Measurements from ENCODE around the gene VAV2.
"Not testable (repeated sequence)": the region's sequence is repeated elsewhere in the genome, so short reads cannot be mapped to it uniquely, and the experiment has no call there.

The VAV2 gene

GRCh38 chr9:133771486-133772482 is 220.3 kb downstream of the VAV2 start:
- FAIRE-seq, result no peak
- no peak for DNase-seq (ENCODE audit: extremely low spot score, insufficient read length, low read depth)

GRCh38 chr9:133770076-133770777 is 221.9 kb downstream of the VAV2 start:
- no peak for FAIRE-seq
- DNase-seq (ENCODE audit: extremely low spot score, insufficient read length, low read depth), result no peak

- no peak for DNase-seq (ENCODE audit: extremely low spot score, insufficient read length, low read depth)
- FAIRE-seq, result no peak
Observed at GRCh38 chr9:133769511-133770075, 222.5 kb downstream of the VAV2 start.

- FAIRE-seq (no peak), DNase-seq (ENCODE audit: extremely low spot score, insufficient read length, low read depth) (no peak)
Observed at GRCh38 chr9:133768859-133769510, 223.1 kb downstream of the VAV2 start.

- FAIRE-seq (no peak), DNase-seq (ENCODE audit: extremely low spot score, insufficient read length, low read depth) (no peak)
Observed at GRCh38 chr9:133768371-133768858, 223.7 kb downstream of the VAV2 start.

GRCh38 chr9:133767625-133768024 is 224.5 kb downstream of the VAV2 start:
- FAIRE-seq (no peak), DNase-seq (ENCODE audit: extremely low spot score, insufficient read length, low read depth) (no peak)

- DNase-seq (ENCODE audit: extremely low spot score, insufficient read length, low read depth) (no peak), FAIRE-seq (no peak)
Observed at GRCh38 chr9:133767008-133767407, 225.1 kb downstream of the VAV2 start.

- FAIRE-seq; DNase-seq (ENCODE audit: extremely low spot score, insufficient read length, low read depth): not testable (repeated sequence)
Observed at GRCh38 chr9:133766234-133766633, 225.9 kb downstream of the VAV2 start.

GRCh38 chr9:133763272-133764183 is 228.6 kb downstream of the VAV2 start:
- FAIRE-seq, result no peak
- no peak for DNase-seq (ENCODE audit: extremely low spot score, insufficient read length, low read depth)

GRCh38 chr9:133762488-133763271 is 229.4 kb downstream of the VAV2 start:
- FAIRE-seq (no peak), DNase-seq (ENCODE audit: extremely low spot score, insufficient read length, low read depth) (no peak)

GRCh38 chr9:133761641-133762248 is 230.4 kb downstream of the VAV2 start:
- FAIRE-seq (no peak), DNase-seq (ENCODE audit: extremely low spot score, insufficient read length, low read depth) (no peak)

GRCh38 chr9:133760713-133761290 is 231.3 kb downstream of the VAV2 start:
- FAIRE-seq (no peak), DNase-seq (ENCODE audit: extremely low spot score, insufficient read length, low read depth) (no peak)

- FAIRE-seq, result no peak
- DNase-seq (ENCODE audit: extremely low spot score, insufficient read length, low read depth), result no peak
Observed at GRCh38 chr9:133759946-133760345, 232.2 kb downstream of the VAV2 start.

- FAIRE-seq, result no peak
- DNase-seq (ENCODE audit: extremely low spot score, insufficient read length, low read depth), result no peak
Observed at GRCh38 chr9:133759146-133759900, 232.8 kb downstream of the VAV2 start.

- FAIRE-seq (no peak), DNase-seq (ENCODE audit: extremely low spot score, insufficient read length, low read depth) (no peak)
Observed at GRCh38 chr9:133758228-133758627, 233.9 kb downstream of the VAV2 start.

GRCh38 chr9:133754688-133755227 is 237.4 kb downstream of the VAV2 start:
- FAIRE-seq, result no peak
- DNase-seq (ENCODE audit: extremely low spot score, insufficient read length, low read depth), result no peak

- FAIRE-seq, result no peak
- DNase-seq (ENCODE audit: extremely low spot score, insufficient read length, low read depth), result no peak
Observed at GRCh38 chr9:133754187-133754586, 237.9 kb downstream of the VAV2 start.

Measured in GM18507 (cell line).